DOHH2 (cell line): ENCODE measurements around the gene CNTNAP5.

ENCODE experiments used
- CTCF ChIP-seq: fragments of 200-600 bp; sonication (generic); IDR thresholded peaks from one replicate; pipeline ENCODE4 v1.5.1; 2014; ENCODE audit warnings: antibody characterized with exemption, mild to moderate bottlenecking, low read depth, low read length; ENCODE audit not compliant: poor library complexity, severe bottlenecking
- EZH2phosphoT487 ChIP-seq: fragments of 200-600 bp; sonication (generic); IDR thresholded peaks from 2 replicates; pipeline ENCODE4 v1.6.1; 2017; ENCODE audit warnings: borderline replicate concordance, mild to moderate bottlenecking, antibody characterized with exemption, low read length, moderate library complexity, mixed read lengths

GRCh38 chr2:124894199-124894598 lies 869.1 kb downstream of the CNTNAP5 start:
- TF ChIP-seq CTCF (no peak), EZH2phosphoT487 (no peak)
